ENCODE measurements around the gene SH3PXD2A. TPM values are rescaled to one million over a fixed set of nuclear protein-coding genes. Genes with fewer than 3 reads are reported as not detected.

The SH3PXD2A gene
- total and polyA plus RNA-seq, 9 of the 15 experiments (the other 6 are each of a cell fraction or from before 2014, with no cell fraction given), result 0.41 to 9.3 (median 2.5) TPM

GRCh38 chr10:103668351-103669242 lies 186.8 kb downstream of the SH3PXD2A start (continued):
- TF ChIP-seq NCOA2 (IDR thresholded peaks at IDR 0.05; ENCODE audit: partially characterized antibody in 2 of 2) (no peak), THAP12 (CRISPR knock-in tag; IDR thresholded peaks at IDR 0.05) (no peak), MAX (CRISPR knock-in tag; IDR thresholded peaks at IDR 0.05) (peak; percentile 96), DNMT1 (IDR thresholded peaks at IDR 0.05) (no peak), SETDB1 (IDR thresholded peaks at IDR 0.05; ENCODE audit: low read length) (no peak), PTTG1 (tag; IDR thresholded peaks at IDR 0.05; ENCODE audit: low read depth) (no peak), ZNF121 (CRISPR knock-in tag; conservative IDR thresholded peaks at IDR 0.05) (no peak), ZNF384 (IDR thresholded peaks at IDR 0.05; ENCODE audit: low read depth, low read length) (no peak), ZBTB43 (CRISPR knock-in tag; IDR thresholded peaks at IDR 0.05) (no peak), ILF3 (IDR thresholded peaks at IDR 0.05; ENCODE audit: borderline replicate concordance) (no peak), SFPQ (IDR thresholded peaks at IDR 0.05; ENCODE audit: low read depth, low read length) (no peak), BRCA1 (IDR thresholded peaks at IDR 0.05) (no peak), BRCA1 (CRISPR knock-in tag; IDR thresholded peaks at IDR 0.05) (no peak), ZNF764 (CRISPR knock-in tag; IDR thresholded peaks at IDR 0.05; ENCODE audit: low read depth) (no peak), SLC30A9 (CRISPR knock-in tag; IDR thresholded peaks at IDR 0.05) (no peak), ZNF592 (IDR thresholded peaks at IDR 0.05) (peak; percentile 72), HMGN3 (IDR thresholded peaks at IDR 0.05; ENCODE audit: borderline replicate concordance, extremely low read depth, insufficient read length, low read depth, low read length) (peak; percentile 86)

Measured in K562 (cell line).